Activated CD8-positive, alpha-beta memory T cell treated with anti-CD3 and anti-CD28 coated beads for 1 hour (primary cell): ENCODE data around the gene MLX.

Experiments
- DNase-seq, 2 donors: peaks; one replicate each; pipeline ENCODE4 v3.0.0-alpha.2; 2020; ENCODE audit warnings: low read depth in 1 of 2; ENCODE audit errors: extremely low read depth in 1 of 2

The MLX gene

DNA sequence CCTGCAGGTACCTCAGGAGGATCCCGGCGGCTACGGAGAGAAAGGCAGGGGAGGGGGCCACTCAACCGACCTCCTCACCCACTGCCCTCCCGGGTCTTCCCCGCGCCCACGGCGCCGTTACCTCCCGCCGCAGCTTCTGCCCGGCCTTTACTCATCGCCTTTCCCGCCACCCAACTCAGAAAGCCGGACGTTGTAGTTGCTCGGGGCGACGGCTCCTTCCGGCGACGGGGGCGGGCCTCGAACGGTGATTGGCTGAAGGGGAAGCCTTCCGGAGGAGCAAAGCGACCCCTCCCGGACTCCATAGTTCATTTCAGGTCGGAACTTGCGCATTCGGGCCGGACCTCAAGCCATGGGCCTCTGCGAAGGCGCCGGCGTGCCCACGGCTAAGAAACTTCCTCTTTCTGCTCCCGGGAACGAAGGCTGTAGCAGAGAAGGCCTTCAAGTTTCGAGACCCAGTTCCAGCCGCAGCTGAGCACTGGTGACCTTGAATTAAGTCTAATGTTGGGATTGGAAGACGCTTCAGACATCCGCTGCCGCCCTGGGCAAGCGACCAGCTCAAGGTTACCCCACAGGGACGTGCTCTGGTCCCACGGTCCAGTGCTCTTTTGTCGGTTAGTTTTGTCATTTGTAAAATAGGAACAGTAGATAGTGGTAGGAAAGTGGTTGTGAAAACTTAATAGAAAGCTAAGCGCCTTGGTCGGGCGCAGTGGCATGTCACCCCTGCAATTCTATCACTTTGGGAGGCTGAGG lies 10.8 kb downstream of the MLX start, which contains the start of gene PSMC3IP:
TSS of gene PSMC3IP (minus strand) at position 198 of the 750 bp plus-strand sequence. CDS start at position 155, 43 bp downstream.
- DNase-seq: peak; percentile 81 to 85

DNA sequence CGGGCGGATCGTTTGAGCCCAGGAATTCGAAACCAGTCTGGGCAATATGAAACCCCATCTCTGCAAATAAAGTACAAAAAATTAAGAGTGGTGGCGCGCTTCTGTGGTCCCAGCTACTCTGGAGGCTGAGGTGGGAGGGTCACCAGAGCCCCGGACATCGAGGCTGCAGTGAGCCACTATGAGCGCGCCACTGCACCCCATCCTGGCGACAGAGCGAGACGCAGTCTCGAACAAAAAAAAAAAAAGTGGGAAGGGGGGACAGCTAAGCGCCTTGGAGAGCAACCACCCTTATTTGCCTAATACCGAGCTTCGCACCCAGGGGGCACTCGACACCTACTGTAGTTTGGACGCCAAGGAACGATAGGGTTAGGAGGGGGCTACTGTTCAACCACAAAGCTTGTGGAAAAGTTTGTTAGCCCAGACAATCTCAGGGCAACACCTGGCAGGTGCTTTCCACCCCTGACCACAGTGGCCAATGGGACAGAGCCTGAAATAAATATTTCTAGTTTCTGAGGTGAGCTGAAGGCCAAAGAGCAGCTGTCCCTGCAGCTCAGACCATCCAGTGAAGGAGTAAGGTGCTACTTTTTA lies 11.5 kb downstream of the MLX start:
- DNase-seq: peak in 1 of 2 donors; percentile 48

DNA sequence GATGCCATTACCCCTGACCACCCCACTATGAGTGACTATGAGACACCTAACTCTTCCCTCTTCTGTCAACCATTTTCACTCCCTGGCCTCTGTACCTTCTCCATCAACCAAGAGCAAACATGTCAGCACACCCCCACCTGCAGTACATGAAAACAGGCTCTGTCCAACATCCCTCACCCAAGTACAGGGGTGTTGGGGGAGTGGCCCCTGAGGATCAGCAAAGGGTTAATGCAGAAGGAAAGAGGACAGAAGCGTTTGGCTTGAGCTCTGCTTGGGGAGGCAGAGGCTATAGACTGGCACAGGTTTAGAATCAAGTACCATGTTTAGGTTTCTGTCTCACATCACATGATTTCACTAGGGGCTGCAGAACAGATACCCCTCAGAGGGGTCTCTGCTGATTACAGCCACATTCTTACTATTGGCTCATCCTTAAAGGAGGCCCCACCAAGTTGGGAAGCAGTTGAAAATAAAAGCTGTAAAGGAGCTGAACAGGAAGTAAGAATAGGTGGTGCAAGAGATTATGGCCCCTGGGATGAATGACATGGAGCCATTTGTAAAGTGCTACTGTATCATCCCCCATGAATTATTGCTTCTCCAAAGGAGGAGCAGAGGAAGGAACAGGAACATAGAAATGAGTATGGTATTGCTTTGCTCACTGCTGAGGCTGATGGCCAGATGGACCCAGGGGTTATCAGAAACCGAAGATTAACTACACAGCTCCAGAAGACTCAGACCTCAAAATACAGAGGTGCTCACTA lies 13.1 kb downstream of the MLX start:
- no peak for DNase-seq

DNA sequence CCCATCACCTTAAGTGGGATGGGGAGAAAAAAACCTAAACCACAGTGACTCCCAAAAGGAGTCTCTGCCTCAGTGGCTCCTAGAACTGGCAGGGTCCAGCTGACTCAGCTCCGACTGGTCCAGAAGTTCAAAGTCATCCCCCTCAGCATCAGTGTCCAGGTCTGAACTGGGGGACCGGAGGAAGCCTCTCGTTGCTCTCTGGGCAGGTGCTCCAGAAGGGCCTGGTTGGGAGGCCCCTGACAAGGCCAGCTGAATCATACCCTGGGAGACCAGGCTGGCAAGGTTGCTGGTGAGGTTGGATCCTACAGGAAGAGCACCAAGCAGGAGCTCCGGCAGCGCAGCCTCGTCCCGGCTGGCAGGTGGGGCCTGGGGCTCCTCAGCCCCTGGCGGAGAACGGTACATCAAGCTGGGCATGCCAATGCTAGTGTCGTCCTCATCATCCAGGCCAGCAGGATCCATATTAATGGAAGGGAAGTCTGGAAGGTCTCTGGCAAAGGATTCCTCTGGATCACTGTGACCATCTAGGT lies 14.9 kb downstream of the MLX start:
- no peak for DNase-seq

DNA sequence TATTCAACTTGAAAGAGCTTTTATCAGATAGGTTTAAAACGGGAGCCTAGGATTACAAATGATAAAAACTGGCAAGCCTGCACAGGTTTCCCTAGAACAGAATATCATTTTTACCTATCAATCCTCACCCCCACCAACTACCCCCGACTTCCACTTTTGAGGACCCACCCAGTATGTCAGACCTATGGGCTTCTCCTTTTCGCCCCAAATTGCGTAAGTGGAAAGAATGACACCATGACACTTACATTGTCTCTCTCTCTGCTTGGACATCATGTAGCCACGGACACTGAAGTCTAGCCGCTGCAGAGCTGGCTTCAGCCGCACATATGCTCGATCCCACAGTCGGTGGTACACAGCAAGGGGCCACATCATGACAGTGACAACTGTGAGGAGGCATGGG lies 18.0 kb downstream of the MLX start:
- no peak for DNase-seq

DNA sequence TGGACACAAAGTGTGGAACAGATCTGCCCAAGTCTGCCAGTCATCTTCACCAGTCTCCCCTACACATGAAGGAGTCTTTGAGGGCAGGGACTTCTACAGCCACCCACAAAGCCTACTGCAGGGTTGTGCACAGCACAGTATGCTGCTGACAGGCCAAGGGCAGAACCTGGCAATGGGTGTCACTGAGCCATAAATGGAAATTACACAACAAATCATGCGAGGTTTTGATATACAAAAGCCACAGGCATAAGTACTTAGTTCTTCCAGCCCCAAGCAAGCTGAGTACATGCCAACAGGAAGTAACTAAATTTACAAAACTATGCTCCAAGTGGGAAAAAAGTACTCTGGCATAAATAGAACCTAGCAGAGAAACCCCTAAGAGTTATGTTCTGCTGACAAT lies 18.5 kb downstream of the MLX start:
- DNase-seq: no peak

DNA sequence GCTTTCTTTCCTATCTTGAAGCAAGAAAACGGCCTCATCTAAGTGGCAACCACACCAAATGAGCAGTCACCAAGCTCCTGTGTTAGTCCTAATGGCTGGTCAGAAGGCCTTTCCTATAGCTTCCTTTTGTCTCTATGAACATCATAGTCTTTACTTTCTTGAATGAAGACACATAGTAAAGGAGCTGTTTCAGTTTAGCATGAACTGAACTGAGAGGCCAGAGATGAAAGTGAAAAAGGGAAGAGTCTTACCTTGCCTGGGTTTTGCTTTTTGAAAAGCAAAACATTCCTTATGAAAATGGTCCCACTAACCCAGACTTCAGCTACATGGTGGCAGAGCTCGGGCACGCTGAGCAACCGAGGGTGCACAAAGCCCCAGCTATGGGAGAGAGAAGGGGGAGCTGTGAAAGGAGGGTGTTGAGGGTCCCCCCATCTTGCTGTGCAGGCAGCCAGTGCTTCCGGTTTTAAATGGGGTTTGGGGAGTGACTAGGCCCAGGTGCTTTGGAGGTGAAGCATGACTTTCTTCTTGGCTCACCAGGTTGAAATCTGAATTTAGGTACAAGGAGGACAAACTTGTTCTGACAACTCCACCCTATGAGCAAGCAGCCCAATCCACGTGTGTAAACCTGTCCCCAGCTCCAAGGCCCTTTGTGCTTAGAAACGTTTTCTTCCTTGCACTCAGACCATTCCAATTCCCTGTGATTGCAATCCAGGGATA lies 19.8 kb downstream of the MLX start:
- no peak for DNase-seq

DNA sequence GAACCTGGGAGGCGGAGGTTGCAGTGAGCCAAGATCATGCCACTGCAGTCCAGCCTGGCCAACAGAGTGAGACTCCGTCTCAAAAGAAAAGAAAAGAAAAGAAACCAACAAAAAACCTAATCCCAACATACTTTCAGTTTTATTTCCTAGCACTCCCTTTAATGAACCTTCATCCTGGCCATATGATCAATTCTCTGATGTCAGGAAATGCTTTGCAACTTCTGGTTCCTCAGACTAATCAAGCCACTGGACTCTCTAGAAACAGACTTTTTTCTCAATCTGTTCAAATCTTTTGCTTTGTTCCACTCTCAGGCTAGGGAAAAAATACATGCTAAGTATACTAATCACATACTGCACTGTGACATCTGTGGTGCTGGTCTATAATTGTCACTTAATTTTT lies 24.0 kb downstream of the MLX start:
- no peak for DNase-seq

DNA sequence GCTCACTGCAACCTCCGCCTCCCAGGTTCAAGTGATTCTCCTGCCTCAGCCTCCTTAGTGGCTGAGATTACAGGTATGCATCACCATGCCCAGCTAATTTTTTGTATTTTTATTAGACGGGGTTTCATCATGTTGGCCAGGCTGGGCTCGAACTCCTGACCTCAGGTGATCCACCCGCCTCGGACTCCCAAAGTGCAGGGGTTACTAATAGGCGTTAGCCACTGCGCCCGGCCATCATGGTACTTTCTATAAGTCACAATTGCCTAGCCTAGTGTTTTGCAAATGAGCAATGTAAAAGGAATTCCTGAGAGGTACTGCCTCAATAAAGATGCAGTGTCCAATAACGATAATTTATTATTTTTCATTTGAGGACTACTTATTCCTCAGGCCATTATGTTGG lies 24.5 kb downstream of the MLX start:
- no peak for DNase-seq

DNA sequence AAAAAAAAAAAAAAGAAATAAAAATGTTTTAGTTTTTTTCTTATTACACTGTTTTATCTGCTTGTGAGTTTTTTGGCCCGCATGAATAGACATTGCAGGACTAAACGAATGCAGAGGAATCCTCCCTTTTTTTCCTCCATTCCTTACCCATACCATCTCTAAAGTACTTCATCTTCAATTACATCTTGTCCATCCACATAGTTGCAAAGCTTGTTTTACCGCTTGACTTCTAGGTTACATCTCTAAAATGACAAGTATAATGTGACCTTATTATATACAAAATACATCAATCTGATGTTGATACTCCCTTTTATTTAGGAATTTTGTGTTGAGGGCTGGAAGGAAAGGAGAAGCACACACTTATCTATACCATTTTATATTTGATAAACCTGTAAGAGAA lies 29.5 kb downstream of the MLX start:
- DNase-seq: no peak

DNA sequence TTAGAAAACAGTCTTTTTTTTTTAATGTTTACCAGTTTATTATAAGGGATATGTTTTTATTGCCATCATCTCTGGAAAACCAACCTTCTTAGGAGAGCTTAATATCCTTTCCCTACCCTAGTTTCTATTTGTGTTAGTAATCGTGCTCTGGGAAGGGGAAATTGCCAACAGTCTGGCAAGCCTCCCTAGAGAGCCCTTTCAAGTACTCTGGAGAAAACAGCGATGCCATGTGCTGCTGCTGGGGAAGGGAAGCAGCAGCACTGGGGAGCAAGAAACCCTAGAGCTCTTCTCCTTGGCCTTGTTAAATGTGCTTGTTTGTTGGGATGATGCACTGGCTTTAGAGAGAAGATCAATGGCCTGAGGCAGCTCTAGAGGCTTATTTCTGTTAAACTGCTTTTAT lies 32.0 kb downstream of the MLX start:
- no peak for DNase-seq

DNA sequence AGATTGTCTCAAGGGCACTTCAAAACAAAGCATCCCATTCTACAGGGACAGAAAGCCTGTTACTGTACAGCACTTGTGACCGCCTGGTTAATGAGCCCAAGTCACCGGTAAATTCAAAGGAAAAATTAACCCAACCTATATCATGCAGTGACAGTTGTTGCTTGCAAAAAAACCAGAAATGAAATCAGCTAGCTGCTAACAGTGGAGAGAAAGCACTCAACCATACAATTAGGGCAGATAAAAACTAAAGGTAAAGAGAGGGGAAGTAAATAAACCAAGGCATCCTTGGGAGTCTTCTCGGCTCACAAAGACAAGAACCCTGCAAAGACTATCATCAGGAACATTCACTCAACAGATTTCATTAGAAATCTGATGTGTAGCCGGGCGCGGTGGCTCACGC lies 36.4 kb downstream of the MLX start:
- DNase-seq: no peak

DNA sequence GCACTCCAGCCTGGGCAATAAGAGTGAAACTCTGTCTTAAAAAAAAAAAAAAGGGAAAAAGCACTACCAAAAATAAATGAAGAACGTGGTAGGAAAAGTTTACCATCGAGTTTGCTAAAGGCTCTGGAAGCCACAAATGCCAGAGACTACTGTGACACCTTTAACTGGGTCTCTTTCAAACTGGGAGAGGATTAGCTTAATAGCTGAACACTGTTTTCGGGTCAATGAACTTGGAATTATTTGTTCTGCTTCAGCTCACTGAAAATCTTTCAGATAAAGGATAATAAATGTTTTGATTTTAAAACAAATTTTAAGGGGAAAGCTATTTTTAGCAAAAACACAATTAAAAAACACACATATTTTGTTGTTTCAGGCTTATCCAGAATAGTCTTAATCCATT lies 40.9 kb downstream of the MLX start:
- no peak for DNase-seq

DNA sequence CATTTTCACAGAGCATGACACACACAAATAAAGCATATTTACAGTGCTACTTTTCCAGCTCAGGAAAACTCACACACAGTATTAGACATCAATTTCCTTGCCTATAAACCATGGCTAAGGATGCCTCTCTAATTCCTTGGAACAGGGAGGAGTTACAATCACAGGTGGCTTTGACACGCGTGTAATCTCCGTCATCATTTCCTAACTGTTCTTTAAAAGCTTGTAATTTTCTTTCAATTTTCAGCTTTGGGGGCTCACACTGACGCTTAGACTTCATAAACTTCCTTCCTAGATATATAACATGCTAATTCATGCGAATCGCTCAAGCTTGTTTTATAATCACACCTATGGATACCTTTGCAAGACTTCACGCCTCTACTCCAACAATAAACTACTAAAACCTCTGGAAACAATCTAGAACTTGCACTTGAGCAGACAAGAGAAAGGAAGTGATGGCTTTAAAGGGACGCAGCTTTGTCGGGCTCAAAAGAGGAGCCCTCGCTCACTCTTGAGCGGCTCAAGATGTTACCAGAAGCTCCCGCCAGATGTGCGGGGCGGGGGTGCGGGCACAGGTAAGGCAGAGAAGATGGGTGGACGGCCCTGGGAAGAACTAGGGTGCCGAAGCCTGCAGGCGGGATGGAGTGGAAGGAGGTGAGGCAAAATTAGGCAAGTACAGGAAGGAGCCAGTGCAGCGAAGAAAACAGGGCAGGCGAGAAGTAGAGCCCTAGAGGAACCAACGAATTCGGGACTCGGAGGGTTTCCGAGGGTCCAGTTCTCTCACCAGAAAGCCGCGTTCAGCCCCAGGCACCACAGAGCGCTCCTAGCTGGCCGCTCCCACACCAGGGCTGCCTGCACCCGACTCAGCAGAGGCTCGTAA lies 41.6 kb downstream of the MLX start:
- DNase-seq: peak in 1 of 2 donors; percentile 1

DNA sequence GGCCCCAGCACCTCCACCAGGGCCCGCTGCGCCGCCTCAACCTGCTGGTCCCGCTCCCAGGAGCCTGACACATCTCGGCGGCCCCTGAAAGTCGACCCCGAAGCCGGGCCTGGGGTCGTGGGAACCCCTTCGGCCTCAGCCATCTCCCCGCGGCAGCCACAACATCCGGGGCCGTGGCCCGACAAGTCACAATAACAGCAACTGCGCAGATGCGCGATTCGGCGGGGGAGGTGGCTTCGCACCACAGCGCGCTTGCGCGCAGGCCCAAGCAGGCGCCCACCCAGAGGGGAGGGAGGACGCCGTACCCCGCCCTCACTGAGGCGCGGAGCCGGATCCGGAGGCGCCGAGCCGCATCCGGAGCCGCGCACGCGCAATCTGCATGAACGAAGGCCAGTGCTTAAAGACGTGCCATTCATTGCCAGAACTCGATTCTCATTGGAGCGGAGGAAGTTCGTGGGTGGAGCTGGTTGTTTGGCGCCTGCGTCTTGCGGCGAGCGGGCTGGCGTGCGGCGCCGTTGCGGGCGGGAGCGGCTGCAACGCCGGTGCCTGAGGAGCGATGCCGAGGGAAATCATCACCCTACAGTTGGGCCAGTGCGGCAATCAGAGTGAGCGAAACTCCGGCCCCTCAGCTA lies 42.4 kb downstream of the MLX start, which contains the start of the genes RETREG3 and TUBG1:
TSS of gene RETREG3 (minus strand) at position 193 of the 632 bp plus-strand sequence. CDS start at position 143, 50 bp downstream.
TSS of gene TUBG1 (plus strand) at position 502 of the 632 bp plus-strand sequence. CDS start at position 557, 55 bp downstream.
- peak; percentile 94 to 99 for DNase-seq

DNA sequence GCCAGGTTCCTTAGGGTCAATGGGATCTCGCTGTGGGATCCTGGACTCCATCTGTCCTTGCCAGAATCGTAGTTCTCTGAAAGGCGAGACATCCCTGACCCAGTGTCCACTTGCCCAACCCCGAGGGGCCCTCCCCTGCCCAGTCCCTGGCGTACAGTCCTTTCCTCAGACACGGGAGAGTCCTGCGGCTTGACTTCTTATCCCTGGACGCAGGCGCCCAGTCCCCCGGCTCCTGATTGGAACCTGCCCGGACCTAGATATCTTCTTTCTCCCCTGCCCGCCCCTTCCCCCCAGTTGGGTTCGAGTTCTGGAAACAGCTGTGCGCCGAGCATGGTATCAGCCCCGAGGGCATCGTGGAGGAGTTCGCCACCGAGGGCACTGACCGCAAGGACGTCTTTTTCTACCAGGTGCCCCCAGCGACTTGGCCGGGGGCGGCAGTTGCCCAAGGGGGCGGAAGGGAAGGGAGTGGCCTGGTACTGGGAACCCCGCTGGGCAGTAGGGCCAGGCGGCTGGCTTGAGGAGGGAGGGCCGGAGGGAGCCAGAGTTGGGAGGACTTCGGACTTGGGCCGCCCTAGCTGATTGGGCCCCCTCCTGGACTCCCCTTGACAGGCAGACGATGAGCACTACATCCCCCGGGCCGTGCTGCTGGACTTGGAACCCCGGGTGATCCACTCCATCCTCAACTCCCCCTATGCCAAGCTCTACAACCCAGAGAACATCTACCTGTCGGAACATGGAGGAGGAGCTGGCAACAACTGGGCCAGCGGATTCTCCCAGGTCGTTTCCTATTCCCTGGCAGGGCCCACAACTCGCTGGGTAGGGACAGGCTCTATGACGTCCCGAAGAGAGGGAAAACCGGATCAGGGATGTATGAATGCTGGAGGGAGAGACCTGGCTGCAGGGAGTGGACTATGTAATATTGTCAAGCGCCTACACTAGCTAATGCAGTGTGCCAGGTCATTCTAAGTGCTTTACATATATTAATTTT lies 43.2 kb downstream of the MLX start:
- DNase-seq: peak in 1 of 2 donors; percentile 1

DNA sequence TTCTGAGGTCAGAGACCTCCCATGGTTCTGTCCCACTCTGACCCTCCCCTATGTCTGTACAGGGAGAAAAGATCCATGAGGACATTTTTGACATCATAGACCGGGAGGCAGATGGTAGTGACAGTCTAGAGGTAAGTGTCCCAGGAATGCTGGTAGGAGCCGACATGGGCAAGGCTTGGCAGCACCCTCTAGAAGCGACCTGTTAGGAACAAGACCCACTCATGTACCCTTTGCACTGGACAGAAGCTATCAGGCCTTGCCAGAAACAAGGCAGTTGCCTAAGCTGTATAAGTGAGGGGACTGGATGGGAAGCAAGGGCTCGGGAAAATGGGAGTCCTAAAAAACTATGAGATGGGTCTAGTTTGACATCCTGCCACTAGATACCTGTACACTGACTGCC lies 45.1 kb downstream of the MLX start:
- no peak for DNase-seq

DNA sequence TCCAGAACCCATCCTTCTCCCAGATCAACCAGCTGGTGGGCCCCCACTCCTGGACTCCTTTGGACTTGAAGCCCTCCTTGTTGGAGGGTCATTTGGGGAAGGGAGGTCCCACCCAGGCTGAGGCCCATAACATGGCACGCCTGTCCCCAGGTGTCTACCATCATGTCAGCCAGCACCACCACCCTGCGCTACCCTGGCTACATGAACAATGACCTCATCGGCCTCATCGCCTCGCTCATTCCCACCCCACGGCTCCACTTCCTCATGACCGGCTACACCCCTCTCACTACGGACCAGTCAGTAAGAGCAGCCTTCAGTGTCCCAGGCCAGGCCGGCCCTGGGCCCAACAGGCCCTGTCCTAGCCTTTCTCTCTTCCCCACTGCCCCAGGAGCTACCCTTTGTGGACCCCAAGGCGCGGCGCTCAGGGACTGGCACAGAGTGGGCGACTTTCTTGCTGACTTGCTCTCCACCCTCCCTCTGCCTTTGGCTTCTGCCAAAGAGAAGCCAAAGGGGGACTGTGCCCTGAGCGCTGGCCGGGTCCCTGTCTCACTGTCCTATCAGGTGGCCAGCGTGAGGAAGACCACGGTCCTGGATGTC lies 46.9 kb downstream of the MLX start:
- no peak for DNase-seq
